Measurements from ENCODE around the gene TNFRSF12A.

The TNFRSF12A gene

DNA sequence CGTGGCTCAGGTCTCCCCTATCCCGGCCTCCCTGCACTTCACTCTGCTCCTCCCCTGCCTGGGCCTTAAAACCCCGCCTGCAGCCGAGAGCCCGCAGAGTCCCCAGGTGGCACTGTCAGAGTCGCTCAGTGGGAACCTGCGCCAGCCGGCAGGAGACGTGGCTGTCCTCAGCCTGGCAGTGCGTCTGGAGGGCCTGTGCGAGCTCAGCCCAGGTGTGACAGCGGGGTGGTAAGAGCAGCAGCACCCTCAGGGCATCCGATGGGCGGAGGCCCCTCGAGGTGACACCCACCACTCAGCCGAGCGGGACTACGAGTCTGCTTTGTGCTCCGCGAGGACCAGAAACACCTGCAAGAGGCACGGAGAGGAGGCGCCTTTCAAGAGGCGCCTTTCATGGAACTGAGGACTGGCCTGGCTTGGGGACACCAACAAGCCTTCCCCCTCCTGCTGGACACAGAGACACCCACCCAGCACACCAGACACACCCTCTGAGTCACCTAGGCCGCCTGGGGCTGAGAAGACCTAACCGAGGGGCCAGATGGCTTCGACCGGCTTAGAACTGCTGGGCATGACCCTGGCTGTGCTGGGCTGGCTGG lies 7.2 kb upstream of the TNFRSF12A start, which contains the start of gene CLDN9:
Gene CLDN9 (plus strand): TSS at position 96 of the 593 bp plus-strand sequence. CDS start 440 bp downstream, at position 536.
- no peak for DNase-seq (ENCODE audit: low read depth in 2 of 2)

DNA sequence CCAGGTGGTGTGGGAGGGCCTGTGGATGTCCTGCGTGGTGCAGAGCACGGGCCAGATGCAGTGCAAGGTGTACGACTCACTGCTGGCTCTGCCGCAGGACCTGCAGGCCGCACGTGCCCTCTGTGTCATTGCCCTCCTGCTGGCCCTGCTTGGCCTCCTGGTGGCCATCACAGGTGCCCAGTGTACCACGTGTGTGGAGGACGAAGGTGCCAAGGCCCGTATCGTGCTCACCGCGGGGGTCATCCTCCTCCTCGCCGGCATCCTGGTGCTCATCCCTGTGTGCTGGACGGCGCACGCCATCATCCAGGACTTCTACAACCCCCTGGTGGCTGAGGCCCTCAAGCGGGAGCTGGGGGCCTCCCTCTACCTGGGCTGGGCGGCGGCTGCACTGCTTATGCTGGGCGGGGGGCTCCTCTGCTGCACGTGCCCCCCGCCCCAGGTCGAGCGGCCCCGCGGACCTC lies 6.6 kb upstream of the TNFRSF12A start:
- no peak for DNase-seq (ENCODE audit: low read depth in 2 of 2)

DNA sequence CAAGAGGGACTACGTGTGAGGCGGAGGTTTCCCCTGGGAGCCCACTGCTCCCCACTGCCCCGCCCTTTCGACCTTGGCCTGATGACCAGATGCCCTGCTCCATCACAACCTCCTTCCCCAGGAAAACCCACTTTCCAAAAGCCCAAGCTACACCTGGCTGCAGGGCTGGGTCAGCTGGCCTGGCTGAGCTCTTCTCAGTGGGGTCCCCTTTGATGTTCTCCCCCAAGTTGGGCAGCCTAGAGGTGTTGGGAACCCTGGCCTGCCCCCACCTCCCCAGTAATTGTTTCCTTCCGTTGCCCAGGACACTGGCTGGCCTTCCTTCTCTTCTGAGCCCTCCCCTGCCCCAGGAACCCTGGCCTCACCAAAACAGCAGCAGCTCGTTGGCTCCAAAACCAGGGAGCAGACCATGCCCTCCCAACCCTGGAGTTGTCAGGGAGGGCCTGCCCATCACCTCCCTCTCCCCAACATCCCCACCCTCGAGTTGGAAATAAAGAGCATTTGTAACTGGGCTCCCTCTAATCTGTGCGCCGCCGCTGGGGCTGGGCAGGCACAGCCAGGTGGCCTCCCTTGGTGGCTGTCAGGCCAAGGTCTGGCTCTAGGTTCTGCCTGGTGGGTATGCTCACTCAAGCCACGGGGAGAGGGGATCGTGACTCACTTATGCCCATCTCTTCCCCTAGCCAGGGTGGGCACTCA lies 6.0 kb upstream of the TNFRSF12A start:
- DNase-seq (ENCODE audit: low read depth in 2 of 2) = no peak

DNA sequence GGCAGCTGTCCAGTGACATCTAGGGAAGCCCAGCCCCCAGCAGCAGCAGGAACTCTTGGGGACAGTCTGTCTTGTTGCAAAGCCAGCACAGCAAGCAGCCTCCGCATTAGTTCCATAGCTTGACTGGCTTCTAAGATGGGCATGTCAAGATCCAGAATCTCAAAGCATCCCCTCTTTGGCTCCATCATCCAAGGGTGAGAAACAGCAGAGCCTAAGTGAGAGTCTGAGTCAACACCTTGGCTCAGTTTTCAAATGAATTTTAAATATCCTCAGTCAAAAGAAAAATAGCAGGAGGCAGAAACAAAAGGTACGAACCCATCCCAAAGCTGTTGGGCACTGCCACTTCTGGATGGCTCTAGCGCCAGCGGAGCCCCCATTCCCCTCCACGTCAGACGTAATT lies 5.2 kb upstream of the TNFRSF12A start:
- DNase-seq (ENCODE audit: low read depth in 2 of 2) = no peak

DNA sequence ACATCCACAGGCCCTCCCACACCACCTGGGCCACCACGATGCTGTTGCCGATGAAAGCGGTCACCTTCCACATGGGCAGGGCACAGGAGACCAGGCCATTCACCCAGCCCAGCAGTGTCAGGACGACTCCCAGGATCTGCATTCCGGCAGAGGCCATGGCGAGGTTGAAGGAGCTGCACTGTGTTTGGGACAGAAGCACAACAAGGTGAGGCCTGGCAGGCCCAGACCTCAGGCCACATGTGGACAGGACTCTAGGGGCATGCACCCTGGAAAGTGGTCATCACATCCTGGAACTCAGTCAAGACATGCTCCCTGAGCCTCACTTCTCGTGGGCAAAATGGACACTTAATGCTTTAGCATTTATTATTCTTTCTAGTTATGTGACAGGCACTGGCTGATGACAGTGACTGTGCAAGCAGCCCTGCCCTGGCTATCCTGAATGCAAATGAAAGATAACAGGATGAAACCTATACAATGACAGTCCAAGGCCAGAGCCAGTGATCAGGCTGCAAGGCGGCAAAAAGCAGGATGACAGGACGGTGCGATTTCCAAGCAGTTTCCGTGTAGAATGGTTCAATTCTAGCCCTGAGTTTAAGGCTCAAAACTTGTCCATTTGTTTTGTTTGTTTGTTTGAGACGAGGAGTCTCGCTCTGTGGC lies 4.2 kb upstream of the TNFRSF12A start:
- no peak for DNase-seq (ENCODE audit: low read depth in 2 of 2)

DNA sequence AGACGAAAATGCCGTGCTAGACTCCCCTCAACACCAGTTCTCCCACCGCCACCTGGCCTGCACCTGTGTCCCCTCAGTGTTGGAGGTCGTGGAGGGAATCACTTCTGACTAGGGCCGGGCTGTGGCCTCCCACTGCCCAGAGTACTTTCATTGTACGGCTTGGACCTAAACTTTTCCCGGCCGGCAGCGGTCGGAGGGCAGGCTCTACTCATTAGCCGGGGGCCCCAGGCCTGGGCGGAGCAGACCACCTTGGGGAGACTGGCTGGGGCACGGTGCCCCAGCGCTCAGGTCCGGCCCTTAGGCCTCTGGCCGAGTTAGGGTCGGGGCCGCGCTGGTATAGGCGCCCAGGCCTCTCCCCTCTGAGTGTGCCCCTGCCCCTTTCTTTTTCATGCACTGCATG lies 2.8 kb upstream of the TNFRSF12A start:
- no peak for DNase-seq (ENCODE audit: low read depth in 2 of 2)

DNA sequence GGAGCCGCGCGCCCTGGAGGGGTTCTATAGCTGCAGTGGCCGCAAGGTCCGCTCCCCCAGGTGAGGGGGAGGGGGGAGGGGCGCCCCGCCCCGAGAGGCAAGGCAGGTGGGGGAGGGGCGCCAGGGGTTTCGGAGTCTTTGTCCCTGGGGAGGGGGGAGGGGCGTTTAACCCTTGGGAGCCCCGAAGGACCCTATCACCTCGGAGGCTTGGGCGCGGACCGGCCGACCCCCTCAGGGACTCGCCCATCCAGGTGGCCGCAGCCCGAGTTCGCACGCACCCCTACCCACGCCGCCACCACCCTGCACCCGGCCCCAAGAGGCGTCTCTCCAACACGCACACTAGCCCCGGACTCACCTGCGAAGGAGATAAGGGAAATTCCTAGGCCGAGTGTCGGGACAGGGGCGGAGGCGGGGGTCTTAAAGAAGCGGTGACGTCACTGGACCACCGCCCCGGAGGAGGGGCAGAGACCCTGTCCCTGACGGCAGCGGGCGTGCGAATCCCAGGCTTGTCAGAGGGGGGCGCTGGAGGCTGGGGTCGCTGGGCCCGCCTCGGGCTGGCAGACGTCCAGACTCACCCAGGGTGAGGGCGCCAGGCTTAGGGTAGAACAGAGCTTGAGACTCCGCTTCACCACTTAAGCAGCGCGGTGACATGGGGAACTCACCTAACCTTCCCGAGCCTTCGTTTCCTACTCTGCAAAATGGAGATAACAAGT lies 2.2 kb upstream of the TNFRSF12A start, which contains the start of gene CLDN6:
Gene CLDN6 (minus strand): TSS at position 390 of the 713 bp plus-strand sequence. CDS start 2,162 bp downstream, outside the sequence.
- DNase-seq (ENCODE audit: low read depth in 2 of 2) = no peak

DNA sequence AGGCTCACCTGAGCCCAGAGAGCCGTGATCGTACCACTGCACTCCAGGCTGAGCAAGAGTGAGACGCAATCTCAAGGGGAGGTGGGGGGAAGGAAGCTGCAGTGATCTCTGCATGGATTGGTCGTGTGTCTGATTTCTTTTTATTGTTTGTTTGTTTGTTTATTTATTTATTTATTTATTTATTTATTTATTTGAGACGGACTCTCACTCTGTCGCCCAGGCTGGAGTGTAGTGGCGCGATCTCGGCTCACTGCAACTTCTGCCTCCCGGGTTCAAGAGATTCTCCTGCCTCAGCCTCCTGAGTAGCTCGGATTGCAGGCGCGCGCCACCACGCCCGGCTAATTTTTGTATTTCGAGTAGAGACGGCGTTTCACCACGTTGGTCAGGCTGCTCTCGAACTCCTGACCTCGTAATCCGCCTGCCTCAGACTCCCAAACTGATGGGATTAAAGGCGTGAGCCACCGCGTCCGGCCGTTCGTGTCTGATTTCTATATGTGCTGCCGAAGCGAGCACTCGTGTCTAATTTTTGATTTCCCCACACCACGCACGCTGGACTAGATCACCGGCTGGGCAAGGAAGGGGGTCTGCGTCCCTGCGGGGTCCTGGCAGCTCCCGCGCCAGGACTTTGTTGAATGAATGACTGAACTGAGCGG lies 448 bp upstream of the TNFRSF12A start:
- DNase-seq (ENCODE audit: low read depth in 2 of 2) = no peak

DNA sequence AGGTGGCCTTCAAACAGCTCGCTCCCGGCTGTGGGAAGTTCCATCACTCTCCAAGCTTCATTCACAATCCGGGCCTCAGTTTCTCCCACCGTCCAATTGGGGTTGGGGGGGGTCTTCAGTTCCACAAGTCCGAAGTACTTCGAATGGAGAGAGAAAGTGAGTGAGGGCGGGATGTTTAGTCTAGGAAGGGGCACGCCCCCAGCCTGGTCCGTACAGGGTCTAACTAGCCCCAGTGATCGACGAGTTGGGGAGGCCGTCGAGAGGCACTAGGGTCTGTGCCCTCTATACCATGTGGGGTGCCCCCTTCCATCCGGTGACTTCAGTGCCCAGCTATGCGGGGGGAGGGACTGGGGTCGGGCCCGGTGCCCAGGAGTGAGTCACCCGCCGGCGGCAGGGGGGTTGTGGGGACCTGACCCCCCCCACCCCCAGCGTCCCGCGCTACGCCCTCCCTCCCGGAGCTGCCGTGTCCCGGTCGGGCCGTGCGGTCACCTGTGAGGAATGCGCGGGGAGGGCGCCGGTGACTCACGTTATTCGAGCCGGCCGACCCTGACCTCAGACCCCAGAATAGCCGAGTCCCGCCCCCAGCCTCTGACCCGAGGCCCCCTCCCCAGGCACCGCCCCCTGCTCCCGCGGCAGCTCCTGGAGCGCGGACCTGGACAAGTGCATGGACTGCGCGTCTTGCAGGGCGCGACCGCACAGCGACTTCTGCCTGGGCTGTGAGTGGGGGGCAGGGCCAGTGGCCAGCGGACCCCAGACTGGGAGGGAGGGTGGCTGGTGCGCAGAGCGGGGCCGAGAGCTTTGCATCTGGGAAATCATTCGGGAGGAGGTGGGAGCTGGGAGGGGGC lies 658 bp downstream of the TNFRSF12A start:
- no peak for DNase-seq (ENCODE audit: low read depth in 2 of 2)

DNA sequence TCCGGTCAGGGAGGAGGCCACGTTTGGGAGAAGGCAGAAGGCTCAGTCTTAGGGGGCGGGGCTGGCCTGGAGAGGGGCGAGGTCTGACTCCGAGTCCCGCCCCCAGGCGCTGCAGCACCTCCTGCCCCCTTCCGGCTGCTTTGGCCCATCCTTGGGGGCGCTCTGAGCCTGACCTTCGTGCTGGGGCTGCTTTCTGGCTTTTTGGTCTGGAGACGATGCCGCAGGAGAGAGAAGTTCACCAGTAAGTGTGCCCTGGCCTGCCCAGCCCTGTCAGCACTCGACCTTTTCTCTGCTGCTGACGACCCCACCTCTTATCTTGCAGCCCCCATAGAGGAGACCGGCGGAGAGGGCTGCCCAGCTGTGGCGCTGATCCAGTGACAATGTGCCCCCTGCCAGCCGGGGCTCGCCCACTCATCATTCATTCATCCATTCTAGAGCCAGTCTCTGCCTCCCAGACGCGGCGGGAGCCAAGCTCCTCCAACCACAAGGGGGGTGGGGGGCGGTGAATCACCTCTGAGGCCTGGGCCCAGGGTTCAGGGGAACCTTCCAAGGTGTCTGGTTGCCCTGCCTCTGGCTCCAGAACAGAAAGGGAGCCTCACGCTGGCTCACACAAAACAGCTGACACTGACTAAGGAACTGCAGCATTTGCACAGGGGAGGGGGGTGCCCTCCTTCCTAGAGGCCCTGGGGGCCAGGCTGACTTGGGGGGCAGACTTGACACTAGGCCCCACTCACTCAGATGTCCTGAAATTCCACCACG lies 1.5 kb downstream of the TNFRSF12A start:
- DNase-seq (ENCODE audit: low read depth in 2 of 2) = peak; percentile 73 to 77

DNA sequence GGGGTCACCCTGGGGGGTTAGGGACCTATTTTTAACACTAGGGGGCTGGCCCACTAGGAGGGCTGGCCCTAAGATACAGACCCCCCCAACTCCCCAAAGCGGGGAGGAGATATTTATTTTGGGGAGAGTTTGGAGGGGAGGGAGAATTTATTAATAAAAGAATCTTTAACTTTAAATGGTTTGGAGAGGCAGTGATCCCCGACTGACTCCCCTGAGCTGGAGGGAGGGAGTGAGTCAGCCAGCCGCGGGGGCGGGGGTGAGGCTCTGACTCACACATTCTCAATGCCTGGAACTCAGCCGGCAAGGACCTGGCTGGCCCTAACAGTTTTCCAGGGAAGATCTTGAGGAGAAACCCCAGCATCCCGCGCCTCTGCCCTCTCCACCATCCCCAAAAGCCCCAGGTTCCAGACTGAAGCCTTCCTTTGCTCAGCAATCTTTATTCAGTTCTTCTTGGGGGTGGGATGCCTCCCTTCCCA lies 2.1 kb downstream of the TNFRSF12A start:
- peak; percentile 84 for DNase-seq (ENCODE audit: low read depth in 2 of 2)

DNA sequence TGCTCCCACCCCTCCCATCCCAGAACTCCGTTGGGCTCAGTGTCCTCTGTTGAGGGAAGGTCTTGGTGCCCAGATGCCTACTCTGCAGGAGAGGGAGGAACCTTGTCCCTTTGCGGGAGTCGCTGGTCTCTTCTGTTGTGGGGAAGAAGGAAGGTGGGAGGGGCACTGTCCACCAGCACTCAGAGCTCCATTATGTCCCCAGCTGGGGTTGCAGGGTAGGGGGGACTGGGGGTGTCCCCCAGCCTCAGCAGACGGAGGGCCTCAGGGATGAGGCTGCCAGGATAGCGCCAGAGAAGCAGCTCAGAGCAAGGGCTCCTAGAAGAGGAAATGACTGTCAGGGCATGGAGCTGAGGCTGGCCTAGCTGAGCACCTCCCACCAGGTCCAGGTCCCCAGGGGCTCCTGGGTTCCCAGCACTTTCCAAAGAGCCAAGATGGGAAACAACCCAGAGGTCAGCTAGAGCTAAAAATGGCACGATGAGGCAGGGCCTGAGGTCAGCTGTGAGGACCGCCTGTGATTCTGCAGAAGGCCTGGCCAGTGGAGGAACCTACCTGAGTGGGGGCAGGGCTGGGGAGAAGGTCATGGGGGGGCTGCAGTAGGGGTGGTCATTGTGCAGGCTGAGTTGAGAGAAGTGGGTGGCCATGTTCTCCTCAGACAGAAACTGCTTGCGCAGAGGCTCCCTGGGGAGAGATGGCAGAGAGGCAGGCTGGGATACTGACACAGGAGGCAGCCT lies 2.7 kb downstream of the TNFRSF12A start:
- DNase-seq (ENCODE audit: low read depth in 2 of 2) = no peak

DNA sequence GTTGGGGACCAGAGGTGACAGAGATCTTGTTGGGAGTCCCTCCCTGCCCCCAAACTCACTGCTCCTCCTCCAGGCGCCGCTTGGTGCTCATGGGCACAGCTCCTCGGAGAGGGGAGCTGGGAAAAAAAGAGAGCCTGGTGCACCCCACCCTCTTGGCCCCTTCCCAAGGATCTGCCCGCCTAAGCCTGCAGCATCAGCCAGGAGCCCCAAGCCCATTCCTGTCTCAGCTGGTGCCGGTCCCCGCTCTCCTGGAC lies 3.2 kb downstream of the TNFRSF12A start:
- no peak for DNase-seq (ENCODE audit: low read depth in 2 of 2)

DNA sequence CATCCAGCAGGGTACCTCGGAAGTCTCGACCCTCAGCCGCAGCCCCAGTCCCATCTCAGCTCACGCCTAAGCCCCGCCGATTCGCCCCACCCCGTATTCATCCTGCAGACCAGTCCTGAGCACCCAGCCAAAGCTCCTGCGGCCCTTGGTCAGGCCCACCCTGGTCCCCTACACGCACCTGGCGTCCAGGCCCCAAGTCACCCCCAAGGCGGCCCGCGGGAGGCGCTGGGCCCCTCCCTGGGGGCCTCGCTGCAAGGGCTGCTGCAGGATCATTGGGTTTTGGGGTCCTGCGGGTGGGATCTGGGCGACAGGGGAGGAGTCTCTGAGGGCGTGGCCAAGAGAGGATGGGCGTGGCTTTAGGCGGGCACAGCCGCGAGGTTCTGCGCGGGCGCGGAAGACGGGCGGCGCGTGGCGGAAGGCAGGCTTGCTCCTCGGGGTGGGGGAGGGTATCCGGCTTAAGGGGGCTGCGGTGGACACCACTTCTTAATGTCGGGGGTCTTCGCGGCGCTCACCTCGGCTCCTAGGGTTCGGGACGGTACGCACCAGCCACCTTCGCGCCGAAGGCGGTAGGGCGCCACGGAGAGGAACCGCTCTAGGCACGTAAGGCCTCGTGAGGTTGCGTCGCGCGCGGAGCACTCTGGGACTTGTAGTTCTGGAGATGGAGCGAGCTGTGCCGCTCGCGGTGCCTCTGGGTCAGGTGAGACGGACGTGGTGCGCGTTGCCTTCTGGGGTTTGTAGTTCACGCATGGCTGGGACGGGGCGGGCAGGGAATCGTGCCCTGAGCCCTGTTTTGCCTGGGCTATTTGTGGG lies 3.7 kb downstream of the TNFRSF12A start, which contains the start of the genes HCFC1R1 and THOC6:
Gene HCFC1R1 (minus strand): TSS at position 274 of the 810 bp plus-strand sequence. CDS start 1 bp downstream, at position 273.
Gene THOC6 (plus strand): TSS at position 367 of the 810 bp plus-strand sequence. CDS start 292 bp downstream, at position 659.
- peak; percentile 88 to 91 for DNase-seq (ENCODE audit: low read depth in 2 of 2)

DNA sequence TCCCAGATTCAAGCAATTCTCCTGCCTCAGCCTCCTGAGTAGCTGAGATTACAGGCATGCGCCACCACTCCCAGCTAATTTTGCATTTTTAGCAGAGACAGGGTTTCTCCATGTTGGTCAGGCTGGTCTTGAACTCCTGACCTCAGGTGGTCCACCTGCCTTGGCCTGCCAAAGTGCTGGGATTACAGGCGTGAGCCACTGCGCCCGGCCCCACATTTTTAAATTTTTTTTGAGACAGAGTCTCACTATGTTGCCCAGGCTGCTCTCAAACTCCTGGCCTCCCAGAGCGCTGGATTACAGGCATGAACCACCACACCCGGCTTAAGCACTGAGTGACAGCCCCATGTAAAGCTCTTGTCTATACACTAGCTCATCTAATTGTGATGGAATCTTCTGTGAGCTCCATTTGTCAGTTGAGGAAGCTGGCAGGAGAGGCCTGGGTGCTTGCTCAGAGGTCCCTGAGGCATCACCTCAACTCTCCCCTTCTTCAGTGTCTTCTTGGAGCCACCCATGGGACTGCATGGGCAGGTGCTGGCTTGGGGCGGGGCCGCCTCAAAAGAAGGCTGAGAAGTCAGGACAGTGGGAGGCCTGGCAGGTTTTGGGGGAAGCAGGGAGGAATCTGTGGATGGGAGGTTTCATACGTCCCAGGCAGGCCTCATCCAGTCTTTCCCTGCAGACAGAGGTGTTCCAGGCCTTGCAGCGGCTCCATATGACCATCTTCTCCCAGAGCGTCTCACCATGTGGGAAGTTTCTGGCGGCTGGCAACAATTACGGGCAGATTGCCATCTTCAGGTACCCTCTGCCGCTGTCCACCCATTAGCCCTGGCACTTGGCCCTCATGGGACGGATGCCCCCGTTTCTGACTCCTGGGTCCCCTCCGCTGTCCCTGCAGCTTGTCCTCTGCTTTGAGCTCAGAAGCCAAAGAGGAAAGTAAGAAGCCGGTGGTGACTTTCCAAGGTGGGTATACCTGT lies 5.1 kb downstream of the TNFRSF12A start:
- no peak for DNase-seq (ENCODE audit: low read depth in 2 of 2)

DNA sequence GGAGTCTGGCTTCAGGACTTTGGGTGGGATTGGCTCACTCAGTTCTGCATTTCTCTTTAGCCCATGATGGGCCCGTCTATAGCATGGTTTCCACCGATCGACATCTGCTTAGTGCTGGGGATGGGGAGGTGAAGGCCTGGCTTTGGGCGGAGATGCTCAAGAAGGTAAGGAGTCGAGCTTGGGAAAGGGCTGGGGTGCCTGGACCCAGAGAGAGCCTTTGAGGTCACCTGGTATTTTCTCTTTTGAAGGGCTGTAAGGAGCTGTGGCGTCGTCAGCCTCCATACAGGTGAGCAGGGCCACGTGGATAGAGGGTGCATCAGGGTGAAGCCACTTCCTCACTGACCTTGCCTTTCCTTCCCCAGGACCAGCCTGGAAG lies 5.8 kb downstream of the TNFRSF12A start:
- no peak for DNase-seq (ENCODE audit: low read depth in 2 of 2)
